NCI-H128 (cell line): ENCODE data around the gene VSTM4.

Experiments used
- DNase-seq: peaks from one replicate; lab custom pipeline; 2025; ENCODE audit not compliant: unreplicated experiment; lab: John Stamatoyannopoulos, UW

The VSTM4 gene

DNA sequence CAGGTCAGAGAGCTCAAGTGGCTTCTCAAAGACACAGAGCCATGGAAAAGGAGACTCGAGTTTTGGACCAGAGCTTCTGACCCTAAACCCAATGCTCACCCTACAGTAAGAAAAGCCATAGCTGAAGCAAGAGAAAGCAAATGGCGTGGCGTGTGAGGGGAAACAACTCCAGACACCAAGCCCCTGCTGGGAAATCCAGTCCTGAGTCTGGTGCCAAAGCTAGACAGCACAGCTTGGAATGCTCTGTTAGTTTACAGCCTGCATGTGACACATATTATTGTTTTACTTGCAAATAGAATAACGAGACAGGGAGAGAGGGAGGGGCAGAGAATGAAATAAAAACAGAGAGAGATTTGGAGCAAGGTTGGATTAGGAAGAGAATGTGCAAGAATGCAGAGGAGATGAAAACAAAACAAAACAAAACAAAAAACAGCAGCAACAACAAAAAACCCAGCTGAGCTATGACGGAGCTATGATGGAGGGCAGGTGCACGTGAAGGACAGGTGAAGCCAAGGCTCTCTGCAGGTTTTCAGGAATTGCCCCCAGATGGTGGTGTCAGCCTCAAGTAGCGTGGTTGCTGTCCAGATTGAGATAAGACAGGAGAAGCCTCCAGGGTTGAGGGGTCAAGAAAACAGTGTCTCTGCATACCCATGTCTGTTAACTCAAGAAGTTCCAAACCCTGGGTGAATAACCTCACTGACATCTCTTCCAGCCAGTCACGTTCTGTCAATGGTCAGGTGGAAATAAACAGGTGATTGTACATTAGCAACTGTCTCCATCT lies 105.9 kb downstream of the VSTM4 start:
- DNase-seq, result no peak

DNA sequence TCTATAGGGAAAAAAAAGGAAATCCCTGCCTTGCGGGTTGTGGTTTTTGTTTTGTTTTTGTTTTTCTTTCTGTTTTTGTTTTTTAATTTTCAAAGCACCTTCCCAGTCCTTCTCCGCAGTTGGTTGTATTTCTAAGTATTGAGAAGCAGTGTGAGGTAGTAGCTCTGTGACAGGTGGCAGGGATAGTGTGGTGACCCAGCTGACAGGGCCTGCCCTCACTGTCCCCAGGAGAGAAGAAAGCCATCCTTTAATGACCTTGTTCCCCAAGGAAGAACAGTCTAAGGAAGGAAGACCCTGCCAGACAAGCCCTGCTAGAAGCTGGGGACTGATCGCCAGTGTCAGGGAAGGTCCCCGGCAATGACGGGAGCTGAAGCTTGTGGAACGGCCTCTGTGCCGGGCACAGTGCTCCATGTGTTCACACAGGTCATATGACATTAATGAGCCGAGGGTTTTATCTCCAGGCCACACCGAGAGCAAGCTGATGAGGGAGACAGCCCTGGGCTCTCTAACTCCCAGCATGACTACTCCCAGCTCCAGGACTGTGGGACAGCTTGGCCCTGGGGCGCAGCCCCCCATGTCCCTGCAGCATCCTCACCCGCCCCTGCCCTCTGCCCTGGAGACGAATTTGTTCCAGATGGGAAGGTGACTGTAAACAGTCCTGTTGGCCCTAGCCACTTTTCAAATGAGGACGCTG lies 106.7 kb downstream of the VSTM4 start:
- DNase-seq, result no peak

- DNase-seq, result no peak
Measured at GRCh38 chr10:49008091-49008490, 107.2 kb downstream of the VSTM4 start.

GRCh38 chr10:49007129-49007528 lies 108.2 kb downstream of the VSTM4 start:
- no peak for DNase-seq

- no peak for DNase-seq
Measured at GRCh38 chr10:49005270-49005669, 110.1 kb downstream of the VSTM4 start.

DNA sequence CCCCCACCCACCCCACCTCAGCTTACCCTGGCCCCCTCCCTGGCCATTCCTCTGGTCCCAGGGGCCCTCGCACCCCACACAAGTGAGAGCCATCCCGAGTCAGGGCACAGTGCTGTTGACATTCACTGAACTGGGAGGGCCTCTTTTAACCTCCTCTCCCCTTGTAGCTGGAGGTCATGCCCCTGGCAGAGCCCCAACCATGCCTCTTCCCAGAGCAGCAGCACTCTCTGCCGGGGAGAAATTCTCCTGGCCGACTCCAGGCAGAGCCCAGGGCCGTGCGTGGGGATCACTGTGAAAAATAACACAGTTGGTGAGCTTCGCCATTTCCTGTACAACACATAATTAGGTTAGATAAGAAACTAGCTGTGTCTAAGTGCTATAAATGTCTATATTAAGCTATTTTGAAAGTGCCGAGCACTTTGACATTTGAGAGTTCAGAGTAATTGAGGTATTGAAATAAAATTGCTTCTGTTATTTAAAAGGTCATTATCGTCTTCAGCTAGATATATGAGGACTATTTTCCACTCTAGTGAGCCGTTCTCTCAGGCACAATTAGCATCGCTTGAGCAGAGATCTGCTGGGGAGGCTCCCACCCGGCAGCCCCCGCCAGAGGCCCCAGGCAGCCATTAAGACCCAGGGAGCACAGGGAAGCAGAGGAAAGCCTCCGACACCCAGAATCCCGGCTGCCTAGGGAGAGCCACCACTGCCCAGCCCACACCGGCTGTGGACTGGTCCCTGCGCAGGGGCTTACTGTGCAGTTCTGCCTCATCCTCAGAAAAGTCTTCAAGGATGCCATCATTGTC lies 113.3 kb downstream of the VSTM4 start:
- DNase-seq, result no peak

DNA sequence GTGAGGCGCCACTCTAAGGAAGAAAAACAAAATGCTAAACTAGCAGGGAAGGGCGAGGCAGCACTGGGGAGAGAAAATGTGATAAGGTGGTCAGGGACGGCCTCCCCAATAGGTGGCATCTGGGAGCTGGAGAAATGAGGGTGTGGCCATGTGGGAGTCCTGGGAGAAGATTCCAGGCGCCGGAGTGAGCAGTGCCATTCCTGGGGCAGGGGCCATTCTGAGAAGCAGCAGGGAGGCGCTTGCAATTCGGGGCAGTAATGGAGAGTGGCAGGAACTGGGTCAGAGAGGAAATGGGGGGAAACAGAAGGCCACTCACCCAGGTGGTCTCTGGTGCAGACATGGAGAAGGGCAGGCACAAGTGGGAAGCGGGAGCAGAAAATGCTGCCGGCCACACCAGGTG lies 113.9 kb downstream of the VSTM4 start:
- DNase-seq, result no peak

GRCh38 chr10:49000437-49001398 lies 114.6 kb downstream of the VSTM4 start:
- DNase-seq, result no peak

GRCh38 chr10:48999346-48999745 lies 116.0 kb downstream of the VSTM4 start:
- DNase-seq, result no peak

GRCh38 chr10:48996329-48996728 lies 119.0 kb downstream of the VSTM4 start:
- DNase-seq, result no peak

DNA sequence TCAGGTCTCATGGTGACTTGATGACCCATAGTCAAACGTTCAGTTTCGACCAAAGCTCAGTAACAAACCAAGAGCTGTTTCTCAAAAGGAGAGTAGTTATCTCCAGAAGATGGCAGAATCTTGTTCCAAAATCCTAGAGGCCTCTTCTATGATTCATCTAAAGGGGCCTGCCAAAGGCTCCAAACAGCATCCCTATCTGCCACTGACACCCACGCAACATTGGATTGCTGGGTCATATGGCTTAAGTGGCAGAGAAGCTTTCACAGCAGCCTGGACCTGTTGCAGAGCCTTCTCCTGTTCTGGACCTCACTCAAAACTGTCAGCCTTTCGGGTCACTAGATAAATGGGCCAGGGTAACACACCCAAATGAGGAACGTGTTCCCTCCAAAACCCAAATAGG lies 121.7 kb downstream of the VSTM4 start:
- DNase-seq, result no peak

DNA sequence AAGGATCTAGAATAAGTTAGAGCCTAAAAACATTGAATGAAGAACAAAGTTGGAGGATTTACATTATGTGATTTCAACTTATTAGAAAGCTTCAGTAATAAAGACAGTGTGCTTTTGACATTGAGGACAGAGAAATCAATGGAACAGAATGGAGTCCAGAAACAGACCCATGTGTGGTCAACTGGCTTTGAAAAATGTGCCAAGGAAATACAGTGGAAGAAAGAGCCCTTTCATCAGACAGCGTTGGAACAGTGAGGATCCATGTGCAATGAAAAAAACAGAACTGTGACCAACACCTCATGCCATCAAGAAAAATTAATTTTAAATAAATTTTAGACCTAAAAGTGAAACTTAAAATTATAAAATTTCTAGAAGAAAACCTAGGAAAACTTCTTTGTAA lies 125.1 kb downstream of the VSTM4 start:
- no peak for DNase-seq

DNA sequence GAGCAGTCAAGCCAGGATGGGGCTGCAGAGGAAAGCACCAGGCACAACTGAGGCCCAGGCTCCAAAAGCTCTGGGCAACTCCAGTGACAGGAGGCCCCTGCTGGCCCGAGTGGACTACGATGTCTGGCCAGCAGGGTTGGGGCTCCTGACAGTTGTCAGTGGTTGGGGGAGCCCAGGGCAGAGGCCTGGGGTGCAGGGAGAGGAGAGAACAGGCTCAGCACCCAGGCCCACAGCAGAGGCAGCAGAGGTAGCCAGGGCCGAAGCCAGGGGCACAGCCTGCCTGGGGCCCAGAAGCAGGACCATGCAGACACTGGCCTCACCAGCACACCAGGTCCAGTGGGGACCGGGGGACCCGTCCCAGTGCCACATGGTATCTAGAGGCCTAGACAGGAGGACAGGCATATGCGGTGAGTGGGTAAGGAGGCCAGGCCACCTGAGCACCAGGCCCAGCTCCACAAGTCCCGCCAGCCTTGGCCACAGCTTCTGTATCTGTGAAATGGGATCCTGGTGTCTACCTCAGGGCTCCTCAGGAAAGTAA lies 129.6 kb downstream of the VSTM4 start:
- DNase-seq, result no peak

- DNase-seq, result no peak
Measured at GRCh38 chr10:48983648-48984351, 131.5 kb downstream of the VSTM4 start.

GRCh38 chr10:48982584-48982983 lies 132.7 kb downstream of the VSTM4 start:
- DNase-seq, result no peak

GRCh38 chr10:48981310-48981907 lies 133.9 kb downstream of the VSTM4 start:
- DNase-seq, result no peak

DNA sequence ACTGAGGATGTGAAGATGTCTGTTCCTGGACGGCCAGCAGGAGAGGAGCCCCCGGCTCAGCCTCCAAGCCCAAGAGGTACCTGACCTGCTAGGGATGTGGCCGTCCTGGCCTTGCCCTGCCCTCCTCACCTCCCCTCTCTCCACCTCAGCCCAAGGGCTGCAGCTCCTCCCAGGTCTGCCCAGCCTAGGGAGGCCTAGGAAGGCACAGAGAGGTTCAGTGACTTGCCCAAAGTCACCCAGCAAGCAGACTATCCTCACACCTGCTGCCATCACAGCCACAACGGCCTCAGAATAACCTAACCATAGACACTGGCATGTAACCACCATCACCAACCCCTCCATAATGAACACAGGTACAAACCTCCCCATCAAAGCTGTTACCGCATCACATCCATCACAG lies 137.0 kb downstream of the VSTM4 start:
- no peak for DNase-seq

- no peak for DNase-seq
Measured at GRCh38 chr10:48976196-48976595, 139.1 kb downstream of the VSTM4 start.

DNA sequence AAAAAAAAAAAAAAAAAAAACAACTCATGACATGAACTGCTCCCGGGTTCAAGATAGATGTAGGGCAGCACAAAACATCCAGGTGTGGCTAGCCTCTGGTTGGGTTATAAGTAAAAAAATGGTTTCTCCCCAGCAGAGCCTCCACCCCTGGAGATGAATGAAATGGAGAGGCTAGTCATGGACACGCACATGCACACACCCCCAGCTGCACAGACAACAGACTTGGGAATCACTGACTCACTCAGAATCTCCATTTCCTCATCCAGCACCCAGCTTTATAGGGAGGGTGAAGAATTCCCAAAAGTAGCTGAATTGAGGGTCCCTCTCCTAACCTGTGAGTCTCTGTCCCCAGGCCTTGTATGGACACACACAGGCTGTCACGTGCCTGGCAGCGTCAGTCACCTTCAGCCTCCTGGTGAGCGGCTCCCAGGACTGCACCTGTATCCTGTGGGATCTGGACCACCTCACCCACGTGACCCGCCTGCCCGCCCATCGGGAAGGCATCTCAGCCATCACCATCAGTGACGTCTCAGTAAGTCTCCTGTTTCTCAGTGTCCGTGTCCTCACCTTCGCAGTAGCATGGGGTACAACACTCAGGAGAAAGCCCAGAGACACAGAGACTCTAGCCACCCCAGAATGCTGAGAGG lies 140.7 kb downstream of the VSTM4 start:
- DNase-seq, result no peak
